CD4-positive, alpha-beta T cell (primary cell): ENCODE results near the gene PCDH18. TPM values are rescaled to one million over a fixed set of nuclear protein-coding genes. Genes with fewer than 3 reads are reported as not detected.

Source experiments
- ATAC-seq: fragments of 200-7000 bp; cut with Tn5 transposase; one replicate; pipeline ENCODE4 v1.10.0; 2022; ENCODE audit warnings: mild to moderate bottlenecking; ENCODE audit not compliant: poor library complexity
- CTCF ChIA-PET: fragments of 350-600 bp; sonication (Branson Sonifier 250); formaldehyde crosslinking; loops from one replicate; lab custom pipeline; 2021; ENCODE audit warnings: antibody characterized with exemption, inconsistent platforms; lab: Charles Lee
- POLR2A ChIA-PET: fragments of 350-600 bp; sonication (Branson Sonifier 250); formaldehyde crosslinking; loops from one replicate; lab custom pipeline; 2021; ENCODE audit warnings: antibody characterized with exemption, inconsistent platforms; lab: Charles Lee
- DNase-seq, 14 experiments: peaks; one replicate each; pipeline ENCODE4 v3.0.0-alpha.2; 2013 to 2020; ENCODE audit warnings: mixed read lengths in 2 of 14
- H3K27ac ChIP-seq, 2 donors: one replicate each; pipeline versions ENCODE4 v1.5.1 to v1.7.0; 2013; ENCODE audit warnings: low read length in 2 of 2, low read depth in 1 of 2, mild to moderate bottlenecking in 1 of 2
- H3K27me3 ChIP-seq, 2 experiments: 1 replicate in 1 of 2; 2 replicates in 1 of 2; pipeline versions ENCODE4 v1.6.1 to v1.7.0; 2013; ENCODE audit warnings: low read length in 2 of 2, control low read depth in 1 of 2, mild to moderate bottlenecking in 1 of 2, moderate library complexity in 1 of 2; ENCODE audit not compliant: insufficient read depth in 2 of 2, control insufficient read depth in 1 of 2
- H3K36me3 ChIP-seq: one replicate; pipeline ENCODE4 v1.6.1; 2013; ENCODE audit warnings: low read length, control low read depth; ENCODE audit not compliant: insufficient read depth
- H3K4me1 ChIP-seq: one replicate; pipeline ENCODE4 v1.6.1; 2013; ENCODE audit warnings: low read length, control low read depth; ENCODE audit not compliant: insufficient read depth
- H3K4me3 ChIP-seq: one replicate; pipeline ENCODE4 v1.5.1; 2013; ENCODE audit warnings: mild to moderate bottlenecking, low read length, moderate library complexity
- H3K9me3 ChIP-seq, 2 experiments: 1 replicate in 1 of 2; 2 replicates in 1 of 2; pipeline versions ENCODE4 v1.6.1 to v1.7.0; 2013; ENCODE audit warnings: low read length in 2 of 2, mild to moderate bottlenecking in 2 of 2, control low read depth in 1 of 2, moderate library complexity in 1 of 2; ENCODE audit not compliant: control insufficient read depth in 1 of 2, insufficient read depth in 1 of 2
- H3K27ac Mint-ChIP-seq: one replicate; pipeline ENCODE4 v1.8.0; 2020; ENCODE audit warnings: mixed read lengths
- H3K27me3 Mint-ChIP-seq: one replicate; pipeline ENCODE4 v1.8.0; 2021; ENCODE audit warnings: mixed read lengths
- H3K36me3 Mint-ChIP-seq: one replicate; pipeline ENCODE4 v1.8.0; 2021; ENCODE audit warnings: low read depth, mixed read lengths
- H3K4me1 Mint-ChIP-seq: one replicate; pipeline ENCODE4 v1.8.0; 2021; ENCODE audit warnings: low read depth, mixed read lengths
- H3K4me3 Mint-ChIP-seq: one replicate; pipeline ENCODE4 v1.8.0; 2020; ENCODE audit warnings: mild to moderate bottlenecking, mixed read lengths
- H3K9me3 Mint-ChIP-seq: one replicate; pipeline ENCODE4 v1.8.0; 2020; ENCODE audit warnings: mixed read lengths
- intact Hi-C, 2 experiments: fragments of 100-400 bp; cut with DNase I in 1 of 2; cut with micrococcal nuclease in 1 of 2; formaldehyde crosslinking; loops; one replicate each; pipeline versions ENCODE4 v1.15.1 to v1.9.0; 2023 to 2025; cut with DNase I, micrococcal nuclease
- total RNA-seq, 174 experiments: library from RNA in 2 of 174; stranded (reverse) in 2 of 174; gene quantifications; one replicate each; pipeline ENCODE4 v1.2.3 and lab custom pipeline; 2021 to 2026
- TF ChIP-seq, protein P1 (sequence below): fragments of 200-600 bp; IDR thresholded peaks from one replicate; pipeline ENCODE4 v1.8.0; 2022; ENCODE audit warnings: antibody characterized with exemption, mild to moderate bottlenecking

Gene PCDH18
- total RNA-seq, 2 experiments from 2014 or later: not detected

DNA sequence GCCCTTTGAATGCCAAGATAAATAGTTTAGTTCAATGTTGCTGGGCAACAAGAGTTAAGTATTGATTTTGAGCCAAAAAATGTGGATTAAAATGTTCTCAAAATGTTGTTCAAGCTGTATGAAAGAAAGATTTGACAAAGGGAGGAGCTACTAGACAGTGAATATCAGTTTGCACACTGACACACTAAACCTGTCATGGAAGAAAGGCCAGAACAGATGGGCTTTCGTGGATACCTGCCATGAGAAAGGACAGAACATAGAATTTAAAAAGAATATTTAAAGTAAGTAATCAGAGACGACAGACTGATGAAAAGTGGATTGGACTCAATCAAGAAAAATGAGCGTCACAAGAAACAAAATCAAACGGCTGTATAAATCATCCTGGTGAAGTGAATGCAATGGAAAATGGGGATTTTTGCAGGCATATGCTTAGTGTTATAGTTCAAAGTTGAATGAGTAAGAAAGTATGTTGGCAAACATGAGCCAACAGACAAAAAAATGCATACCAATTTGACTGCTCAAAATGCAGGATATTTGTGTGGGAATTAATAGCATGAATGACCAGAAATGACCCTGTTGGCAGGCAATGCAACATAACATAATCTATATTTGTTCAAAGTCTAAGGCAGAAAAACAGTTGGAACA, 7.4 kb downstream of the PCDH18 start:
- intact Hi-C loops: no loop called here
- TF ChIP-seq, protein P1, sequence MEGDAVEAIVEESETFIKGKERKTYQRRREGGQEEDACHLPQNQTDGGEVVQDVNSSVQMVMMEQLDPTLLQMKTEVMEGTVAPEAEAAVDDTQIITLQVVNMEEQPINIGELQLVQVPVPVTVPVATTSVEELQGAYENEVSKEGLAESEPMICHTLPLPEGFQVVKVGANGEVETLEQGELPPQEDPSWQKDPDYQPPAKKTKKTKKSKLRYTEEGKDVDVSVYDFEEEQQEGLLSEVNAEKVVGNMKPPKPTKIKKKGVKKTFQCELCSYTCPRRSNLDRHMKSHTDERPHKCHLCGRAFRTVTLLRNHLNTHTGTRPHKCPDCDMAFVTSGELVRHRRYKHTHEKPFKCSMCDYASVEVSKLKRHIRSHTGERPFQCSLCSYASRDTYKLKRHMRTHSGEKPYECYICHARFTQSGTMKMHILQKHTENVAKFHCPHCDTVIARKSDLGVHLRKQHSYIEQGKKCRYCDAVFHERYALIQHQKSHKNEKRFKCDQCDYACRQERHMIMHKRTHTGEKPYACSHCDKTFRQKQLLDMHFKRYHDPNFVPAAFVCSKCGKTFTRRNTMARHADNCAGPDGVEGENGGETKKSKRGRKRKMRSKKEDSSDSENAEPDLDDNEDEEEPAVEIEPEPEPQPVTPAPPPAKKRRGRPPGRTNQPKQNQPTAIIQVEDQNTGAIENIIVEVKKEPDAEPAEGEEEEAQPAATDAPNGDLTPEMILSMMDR: no peak
- Histone ChIP-seq H3K4me3 (no peak overlapping the region), H3K36me3 (no peaks in the 10 kb centered on the region), H3K27ac (no peak overlapping the region), H3K4me1 (no peaks in the 10 kb centered on the region), H3K9me3 (no peaks in the 10 kb centered on the region), H3K27me3 (no peaks in the 10 kb centered on the region)
- ATAC-seq (no peak), DNase-seq (no peak)
- Mint-ChIP-seq H3K36me3 (no peaks in the 10 kb centered on the region), H3K9me3 (peaks cover 5% of the 10 kb centered on the region), H3K27ac (no peak overlapping the region), H3K4me1 (no peaks in the 10 kb centered on the region), H3K4me3 (no peak overlapping the region), H3K27me3 (no peaks in the 10 kb centered on the region)
- POLR2A ChIA-PET: no interaction called here
- CTCF ChIA-PET: no interaction called here

DNA sequence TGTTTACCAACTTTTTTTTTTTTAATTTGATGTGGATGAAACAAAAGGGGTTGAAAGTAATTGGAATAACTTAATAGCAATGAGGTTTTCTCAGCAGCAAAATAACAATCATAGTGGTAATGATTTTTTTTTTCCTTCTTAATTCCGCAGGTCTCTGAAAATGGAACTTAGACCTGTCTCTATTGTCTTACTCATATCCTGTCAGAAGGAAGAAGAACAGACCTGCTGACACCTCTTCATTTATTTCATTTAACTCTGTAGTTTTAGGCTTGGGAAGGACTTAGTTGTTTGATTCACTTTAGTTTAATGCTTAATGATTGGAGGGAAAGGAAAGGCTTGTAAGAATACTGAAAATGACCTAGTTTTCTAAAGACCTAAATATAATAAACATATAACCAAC, 9.0 kb downstream of the PCDH18 start:
- no peaks in the 10 kb centered on the region for H3K27me3 Mint-ChIP-seq
- ChIA-PET CTCF (no interaction called here), POLR2A (no interaction called here)
- no peaks in the 10 kb centered on the region for H3K27me3 ChIP-seq
- no peaks in the 10 kb centered on the region for H3K36me3 ChIP-seq
- intact Hi-C loops: no loop called here
- H3K27ac ChIP-seq: no peak overlapping the region
- H3K4me3 Mint-ChIP-seq: no peak overlapping the region
- no peaks in the 10 kb centered on the region for H3K9me3 ChIP-seq
- H3K36me3 Mint-ChIP-seq: no peaks in the 10 kb centered on the region
- TF ChIP-seq, protein P1: no peak
- no peak overlapping the region for H3K4me3 ChIP-seq
- no peaks in the 10 kb centered on the region for H3K4me1 ChIP-seq
- H3K27ac Mint-ChIP-seq: no peak overlapping the region
- DNase-seq (no peak), ATAC-seq (no peak)
- H3K9me3 Mint-ChIP-seq: peaks cover 6% of the 10 kb centered on the region
- H3K4me1 Mint-ChIP-seq: no peaks in the 10 kb centered on the region

DNA sequence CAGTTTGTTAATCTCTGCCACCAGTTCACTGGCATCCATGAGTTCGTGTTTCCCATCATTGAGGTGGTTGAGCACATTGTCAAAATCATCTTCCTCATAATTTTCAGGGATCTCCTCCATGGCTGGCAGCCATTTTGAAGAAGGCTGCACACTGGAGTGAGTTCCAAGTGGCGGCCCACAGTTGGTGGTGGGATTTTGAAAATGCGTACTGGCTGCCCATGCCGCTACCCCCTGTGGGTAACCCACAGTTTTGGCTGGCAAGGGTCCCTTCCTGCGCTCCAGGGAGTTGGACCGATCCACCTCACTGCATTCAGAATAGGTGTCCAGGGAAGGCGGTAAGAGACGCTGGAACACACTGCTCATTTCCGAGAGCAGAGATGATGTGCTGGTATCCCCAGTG, 11.2 kb downstream of the PCDH18 start:
- no peak overlapping the region for H3K4me3 ChIP-seq
- no peak for DNase-seq
- no peak for ATAC-seq
- POLR2A ChIA-PET: no interaction called here
- intact Hi-C loops: no loop called here
- H3K36me3 ChIP-seq: no peaks in the 10 kb centered on the region
- no peaks in the 10 kb centered on the region for H3K27me3 Mint-ChIP-seq
- no peaks in the 10 kb centered on the region for H3K27me3 ChIP-seq
- H3K9me3 Mint-ChIP-seq: peaks cover 4% of the 10 kb centered on the region
- H3K27ac ChIP-seq: no peak overlapping the region
- H3K4me1 ChIP-seq: no peaks in the 10 kb centered on the region
- CTCF ChIA-PET: no interaction called here
- no peak overlapping the region for H3K27ac Mint-ChIP-seq
- H3K36me3 Mint-ChIP-seq: no peaks in the 10 kb centered on the region
- H3K4me3 Mint-ChIP-seq: no peak overlapping the region
- TF ChIP-seq, protein P1: no peak
- H3K9me3 ChIP-seq: peaks cover 0 to 8% of the 10 kb centered on the region in 2 experiments
- H3K4me1 Mint-ChIP-seq: no peaks in the 10 kb centered on the region
